ACHN (cell line): Measurements from ENCODE around the gene DOLPP1.
A peak's percentile ranks its signal among the peaks of the same experiment; 100 is the strongest.
"Not testable (repeated sequence)": the region's sequence is repeated elsewhere in the genome, so short reads cannot be mapped to it uniquely, and the experiment has no call there.

ENCODE experiments used
- DNase-seq: peaks from one replicate; pipeline ENCODE4 v3.0.0-alpha.2; 2015
- in situ Hi-C: cut with HindIII; loops from 2 replicates; pipeline ENCODE4 v1.10.0; 2017; ENCODE audit warnings: low sequenced_read_pairs, low pct_ligation_motif_present, low pct_unique_long_range_greater_than_20kb

Gene DOLPP1, protein sequence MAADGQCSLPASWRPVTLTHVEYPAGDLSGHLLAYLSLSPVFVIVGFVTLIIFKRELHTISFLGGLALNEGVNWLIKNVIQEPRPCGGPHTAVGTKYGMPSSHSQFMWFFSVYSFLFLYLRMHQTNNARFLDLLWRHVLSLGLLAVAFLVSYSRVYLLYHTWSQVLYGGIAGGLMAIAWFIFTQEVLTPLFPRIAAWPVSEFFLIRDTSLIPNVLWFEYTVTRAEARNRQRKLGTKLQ

GRCh38 chr9:129080601-129081387 is at the start of gene DOLPP1:
DOLPP1 (plus strand) TSS chr9:129081111; CDS start chr9:129081132, 21 bp downstream.
- in situ Hi-C loops: no loop called here
- peak; percentile 97 for DNase-seq

- in situ Hi-C loops: no loop called here
Measured at GRCh38 chr9:129031514-129031913, 49.4 kb upstream of the DOLPP1 start.

DNA sequence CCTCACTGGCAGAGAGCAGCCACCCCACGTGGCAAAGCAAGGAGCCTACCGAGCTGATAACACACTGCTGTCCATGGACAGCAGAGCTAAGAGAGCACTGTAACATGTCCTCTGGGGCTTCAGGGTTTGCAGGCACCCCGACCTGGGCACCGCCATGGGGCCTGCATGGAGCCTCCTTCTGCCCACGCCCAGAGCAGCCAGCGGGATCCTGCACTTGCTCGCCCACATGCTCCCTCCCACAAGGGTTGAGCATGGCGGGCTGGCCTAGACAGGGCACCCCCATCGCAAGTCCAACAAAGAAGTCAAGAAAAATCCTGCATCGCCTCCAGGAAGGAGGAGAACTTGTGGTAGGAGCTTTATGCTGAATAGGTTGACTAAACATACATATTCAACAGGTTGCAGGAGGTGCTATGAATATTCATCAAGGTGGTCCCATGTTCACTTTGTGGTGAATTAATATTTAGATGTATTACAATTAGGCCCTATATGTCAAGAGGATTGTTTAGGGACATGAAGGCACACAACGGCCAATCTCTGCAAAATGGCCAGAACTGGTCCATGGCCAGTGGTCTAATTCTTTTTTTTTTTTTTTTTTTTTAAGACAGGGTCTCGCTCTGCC is 48.3 kb upstream of the DOLPP1 start:
- no peak for DNase-seq

More at GRCh38 chr9:129031514-129031913, 49.4 kb upstream of the DOLPP1 start:
- no peak for DNase-seq

GRCh38 chr9:129033216-129033615 is 47.7 kb upstream of the DOLPP1 start:
- DNase-seq: no peak
- in situ Hi-C loops: no loop called here

More for the DNA sequence above, 48.3 kb upstream of the DOLPP1 start:
- in situ Hi-C loops: no loop called here

- DNase-seq, in situ Hi-C loops: not testable (repeated sequence)
Measured at GRCh38 chr9:129035838-129036237, 45.1 kb upstream of the DOLPP1 start.

DNA sequence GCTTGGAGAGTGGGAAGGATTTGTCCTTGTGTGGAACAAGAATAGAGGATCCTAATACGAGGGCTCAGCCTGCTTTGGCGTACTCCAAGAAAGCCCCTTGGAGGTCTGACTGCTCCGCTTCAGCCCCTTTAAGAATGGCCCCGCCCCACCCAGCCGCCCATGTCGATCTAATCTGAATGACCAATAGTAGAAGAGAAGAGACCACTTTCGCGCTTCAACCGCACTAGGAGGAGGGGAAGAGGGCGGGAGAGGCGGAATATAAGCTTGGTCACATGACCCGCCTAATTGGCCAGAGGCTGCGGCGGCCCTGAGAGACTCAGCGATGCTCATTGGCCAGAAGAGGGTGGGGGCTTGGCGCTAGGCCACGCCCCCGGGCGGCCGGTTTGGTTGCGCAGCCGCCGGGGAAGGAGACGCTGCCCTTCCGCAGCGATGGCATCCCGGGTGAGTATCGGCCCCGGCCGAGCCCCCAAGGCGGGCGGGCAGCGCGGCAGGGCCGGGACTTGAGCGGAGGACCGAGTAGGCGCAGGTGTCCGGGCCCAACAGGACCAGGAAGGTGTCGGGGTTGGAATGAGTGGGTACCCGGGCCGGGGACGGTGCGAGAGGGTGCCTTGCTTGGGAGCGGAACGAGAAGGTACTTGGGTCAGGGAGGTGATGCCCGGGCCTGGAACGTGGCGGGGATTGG is 44.5 kb upstream of the DOLPP1 start, which contains the start of gene MIGA2:
Gene MIGA2, plus strand, starts transcription at position 386 of the 682 bp plus-strand sequence. CDS start 3,969 bp downstream, outside the sequence.
- DNase-seq: peak; percentile 97
- in situ Hi-C loops: no loop called here

- DNase-seq: no peak
Measured at GRCh38 chr9:129036923-129037766, 43.8 kb upstream of the DOLPP1 start.

GRCh38 chr9:129037767-129038098 is 43.2 kb upstream of the DOLPP1 start:
- in situ Hi-C loops: no loop called here
- no peak for DNase-seq

More at GRCh38 chr9:129036923-129037766, 43.8 kb upstream of the DOLPP1 start:
- in situ Hi-C loops: no loop called here

GRCh38 chr9:129038109-129038852 is 42.6 kb upstream of the DOLPP1 start:
- in situ Hi-C loops: no loop called here
- DNase-seq: no peak

- no peak for DNase-seq
- in situ Hi-C loops: no loop called here
Measured at GRCh38 chr9:129040113-129040643, 40.7 kb upstream of the DOLPP1 start.

GRCh38 chr9:129042016-129042415 is 38.9 kb upstream of the DOLPP1 start:
- in situ Hi-C loops: no loop called here
- DNase-seq: no peak

GRCh38 chr9:129052592-129052991 is 28.3 kb upstream of the DOLPP1 start:
- in situ Hi-C loops: no loop called here
- DNase-seq: no peak

GRCh38 chr9:129053020-129053419 is 27.9 kb upstream of the DOLPP1 start:
- in situ Hi-C loops: no loop called here
- DNase-seq: no peak

DNA sequence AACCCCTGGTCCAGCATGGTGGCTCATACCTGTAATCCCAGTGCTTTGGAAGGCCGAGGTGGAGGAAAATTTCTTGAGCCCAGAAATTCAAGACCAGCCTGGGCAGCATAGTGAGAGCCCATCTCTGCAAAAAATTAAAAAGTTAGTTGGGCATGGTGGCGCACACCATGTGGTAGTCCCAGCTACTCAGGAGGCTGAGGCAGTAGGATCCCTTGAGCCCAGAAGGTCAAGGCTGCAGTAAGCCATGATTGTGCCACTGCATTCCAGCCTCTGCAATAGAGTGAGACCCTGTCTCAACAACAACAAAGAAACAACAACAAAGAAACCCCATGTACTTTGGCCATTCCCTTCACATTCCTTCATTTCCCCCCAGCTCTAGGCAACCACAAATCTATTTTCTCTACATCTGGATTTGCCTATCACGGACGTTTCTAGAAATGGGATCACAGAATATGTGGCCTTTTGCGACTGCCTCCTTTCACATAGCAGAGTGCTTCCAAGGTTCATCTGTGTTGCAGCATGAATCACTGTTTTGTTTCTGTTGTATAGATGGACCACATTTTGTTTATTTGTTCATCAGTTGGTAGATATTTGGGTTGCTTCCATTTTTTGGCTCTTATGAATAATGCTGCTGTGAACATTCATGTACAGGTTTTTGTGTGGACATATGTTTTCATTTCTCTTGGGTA is 26.6 kb upstream of the DOLPP1 start:
- no peak for DNase-seq
- in situ Hi-C loops: no loop called here

- DNase-seq: peak; percentile 48
Measured at GRCh38 chr9:129058965-129059795, 21.7 kb upstream of the DOLPP1 start.

More at GRCh38 chr9:129058965-129059795, 21.7 kb upstream of the DOLPP1 start:
- in situ Hi-C loops: no loop called here
